Inferior parietal cortex (tissue), 1 donor: ENCODE measurements around the gene EVC2.

Experiments
- DNase-seq: peaks from one replicate; pipeline ENCODE4 v3.0.0-alpha.2; 2016; ENCODE audit errors: extremely low spot score

EVC2 gene

GRCh38 chr4:5666741-5667140 is 41.6 kb downstream of the EVC2 start:
- no peak for DNase-seq

DNA sequence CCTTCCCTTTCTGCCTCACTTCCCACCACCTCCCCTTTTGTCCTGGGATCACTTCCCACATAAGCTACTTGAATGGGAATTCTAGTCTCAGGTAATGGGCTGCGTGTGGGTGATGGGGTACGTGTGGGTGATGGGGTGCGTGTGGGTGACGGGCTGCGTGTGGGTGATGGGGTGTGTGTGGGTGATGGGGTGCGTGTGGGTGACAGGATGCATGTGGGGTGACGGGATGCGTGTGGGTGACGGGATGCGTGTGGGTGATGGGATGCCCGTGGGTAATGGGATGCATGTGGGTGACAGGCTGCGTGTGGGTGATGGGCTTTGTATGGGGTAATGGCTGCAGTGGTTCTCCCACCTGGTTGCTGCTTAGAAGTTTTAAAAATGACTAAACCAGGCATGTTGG is 43.6 kb downstream of the EVC2 start:
- DNase-seq, result no peak

DNA sequence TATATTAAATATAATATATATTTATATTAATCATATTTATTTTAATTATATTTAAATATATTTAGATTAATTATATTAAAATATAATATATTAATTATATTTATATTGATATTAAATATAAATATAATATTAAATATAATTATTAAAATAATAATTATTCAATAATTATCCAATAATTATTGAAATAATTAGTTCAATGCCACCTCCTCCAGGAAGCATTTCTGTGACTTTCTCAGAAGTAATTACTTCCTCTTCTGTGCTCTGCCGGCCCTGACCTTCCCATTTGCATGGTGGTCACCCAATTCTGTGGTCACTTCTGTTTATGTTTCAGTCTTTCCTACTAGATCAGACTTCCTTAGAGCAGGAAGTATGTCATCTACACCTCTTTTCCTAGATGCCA is 45.8 kb downstream of the EVC2 start:
- DNase-seq, result no peak

DNA sequence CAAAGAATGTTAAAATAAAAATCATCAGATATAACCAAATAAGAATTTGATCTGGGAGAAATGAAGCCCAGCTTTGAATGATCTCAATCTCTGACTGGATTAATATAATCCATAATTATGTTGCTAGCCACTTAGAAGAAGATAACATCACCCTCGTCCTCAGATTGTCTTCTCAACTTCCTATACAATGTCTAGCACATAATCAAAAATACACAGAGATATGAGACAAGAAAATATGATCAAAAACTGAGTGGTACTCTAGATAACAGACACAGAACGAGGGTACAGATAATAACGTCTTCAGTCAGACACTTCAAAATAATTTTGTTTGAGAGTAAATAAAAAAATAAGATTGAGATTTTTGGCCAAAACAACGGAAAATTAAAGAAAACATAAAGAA is 47.1 kb downstream of the EVC2 start:
- DNase-seq, result no peak

DNA sequence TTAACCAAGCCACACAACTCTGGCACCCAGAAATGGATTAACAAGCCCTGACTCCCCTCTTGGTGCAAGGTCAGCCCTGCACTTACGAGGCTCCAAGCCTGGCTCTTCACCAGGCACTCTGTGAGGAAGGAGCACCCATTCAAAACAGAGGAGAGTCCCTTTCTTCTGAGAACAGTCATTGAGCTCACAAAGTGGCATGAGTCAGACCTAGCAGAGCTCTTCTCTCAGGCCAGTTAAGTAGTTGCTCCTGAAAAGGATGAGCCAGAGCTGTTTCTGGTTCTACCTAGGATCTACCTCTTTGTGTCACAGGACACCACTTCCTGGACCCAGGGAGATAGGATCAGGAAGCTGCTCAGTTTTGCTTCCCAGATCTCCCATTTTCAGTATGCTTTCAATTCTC is 48.2 kb downstream of the EVC2 start:
- DNase-seq, result no peak

- no peak for DNase-seq
These were observed 49.4 kb downstream of the EVC2 start for GRCh38 chr4:5658974-5659373.

- no peak for DNase-seq
These were observed 51.9 kb downstream of the EVC2 start for GRCh38 chr4:5656415-5656814.

- DNase-seq, result peak; percentile 48
These were observed 53.6 kb downstream of the EVC2 start for GRCh38 chr4:5654791-5655190.

DNA sequence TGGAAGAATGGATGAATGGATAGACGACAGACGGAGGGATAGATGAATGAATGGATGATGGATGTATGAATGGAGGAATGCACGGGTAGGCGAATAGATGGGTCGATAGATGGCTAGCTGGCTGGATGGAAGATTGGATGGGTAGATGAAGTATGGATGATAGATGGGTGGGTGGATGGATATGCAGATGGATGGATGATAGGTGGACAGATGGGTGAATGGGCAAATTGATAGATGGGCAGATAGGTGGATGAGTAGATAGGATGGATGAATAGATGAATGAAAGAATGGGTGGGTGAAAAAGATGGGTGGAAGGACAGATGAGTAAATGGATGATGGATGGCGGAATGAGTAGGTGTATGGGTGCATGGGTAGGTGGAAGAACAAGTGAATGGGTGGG is 57.3 kb downstream of the EVC2 start:
- DNase-seq, result no peak

DNA sequence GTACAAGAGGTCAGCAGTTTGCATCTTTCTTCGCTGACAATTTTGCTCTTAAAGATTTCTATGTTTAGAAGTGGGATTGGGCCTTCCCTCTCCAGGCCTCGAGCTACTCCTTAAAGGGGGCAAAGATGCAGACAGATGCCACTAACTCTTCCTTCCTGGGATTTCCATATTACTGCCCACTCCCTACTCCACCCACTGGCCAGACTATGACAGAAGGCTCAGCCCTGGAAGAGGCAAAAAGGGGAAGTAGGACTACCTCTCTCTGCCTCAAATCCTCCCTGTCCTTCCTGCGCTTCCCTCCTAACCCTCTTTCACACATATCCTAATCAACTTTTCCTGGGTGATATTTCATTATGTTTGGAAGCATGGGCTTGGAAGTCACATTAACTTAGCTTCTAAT is 58.3 kb downstream of the EVC2 start:
- DNase-seq, result no peak

DNA sequence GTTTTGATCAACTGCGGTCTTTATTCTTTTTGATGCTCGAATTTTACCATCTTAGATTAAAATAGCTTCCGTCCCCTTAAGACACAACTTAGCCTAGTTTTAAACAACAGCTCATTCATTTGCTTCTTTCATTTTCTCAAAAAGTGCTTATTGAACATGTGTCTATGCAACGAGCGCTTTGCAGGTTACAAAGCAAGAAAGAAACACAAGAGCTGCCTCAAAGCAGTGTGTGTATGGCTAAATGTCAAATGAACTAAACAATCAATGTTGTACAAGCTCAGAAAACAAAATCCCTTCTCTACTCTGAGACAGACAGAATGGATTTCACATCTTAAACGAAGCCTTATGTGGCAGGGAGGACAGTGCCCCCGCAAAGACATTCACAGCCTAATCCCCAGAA is 61.0 kb downstream of the EVC2 start:
- no peak for DNase-seq

- DNase-seq, result no peak
These were observed 68.3 kb downstream of the EVC2 start for GRCh38 chr4:5640096-5640495.

DNA sequence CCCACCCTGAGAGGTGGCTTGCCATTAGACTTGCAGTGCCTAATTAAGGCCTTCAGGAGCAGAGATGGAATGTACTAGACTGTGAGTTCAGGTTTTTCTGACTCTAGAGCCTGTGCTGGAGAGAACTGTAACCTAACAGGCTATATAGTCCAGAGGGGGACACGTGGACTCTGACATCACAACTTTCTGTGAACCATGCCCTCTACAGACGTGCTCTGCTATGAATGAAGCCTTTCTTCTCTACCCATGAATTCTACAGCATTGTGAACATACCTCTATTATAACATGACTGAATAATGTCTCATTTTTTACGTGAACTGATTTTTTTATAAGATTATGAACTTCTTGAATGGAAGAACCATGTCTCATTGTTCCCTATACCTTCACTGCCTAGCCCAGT is 68.8 kb downstream of the EVC2 start:
- no peak for DNase-seq

GRCh38 chr4:5638976-5639375 is 69.4 kb downstream of the EVC2 start:
- DNase-seq, result no peak

- DNase-seq, result no peak
These were observed 70.0 kb downstream of the EVC2 start for GRCh38 chr4:5638316-5638715.

DNA sequence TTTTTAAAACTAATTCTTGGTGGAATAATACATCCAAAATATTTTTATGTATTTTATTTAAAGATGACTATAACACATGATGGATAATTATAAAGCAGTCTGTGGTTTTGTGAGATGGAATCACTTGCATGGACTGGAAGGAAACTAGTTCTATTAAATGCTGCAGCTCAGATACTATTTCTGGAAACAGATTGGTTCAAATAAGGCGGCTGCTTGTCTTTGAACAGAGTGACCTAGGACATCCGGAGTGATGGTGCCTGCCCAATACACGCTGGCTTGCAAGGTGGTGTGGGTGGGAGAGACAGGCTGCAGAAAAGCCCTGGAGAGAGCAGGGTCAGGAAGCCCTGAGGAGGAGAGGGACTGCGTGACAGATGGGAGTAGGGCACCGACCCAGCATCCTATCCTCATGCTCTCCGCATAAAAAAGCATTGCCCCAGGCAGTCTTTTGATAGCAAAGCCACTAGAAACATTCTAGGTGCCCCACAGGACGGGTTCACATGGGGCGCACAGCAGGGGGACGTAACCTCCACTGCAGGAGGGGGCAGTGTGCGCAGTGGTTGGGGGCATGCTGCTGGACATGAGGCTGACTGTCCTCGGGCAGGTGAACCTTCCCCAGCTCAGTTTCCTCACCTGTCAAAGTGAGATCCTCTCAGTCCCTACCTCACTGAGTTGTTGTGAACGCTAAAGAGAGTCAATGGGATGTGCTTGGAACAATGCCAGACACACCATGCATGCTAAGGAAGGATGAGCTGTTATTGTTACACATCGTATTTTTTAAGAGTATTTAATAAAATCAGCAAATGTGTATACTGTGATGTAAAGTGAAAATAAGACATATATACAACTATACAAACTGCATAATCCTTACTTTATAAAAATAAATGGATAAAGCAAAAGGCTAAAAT is 71.3 kb downstream of the EVC2 start:
- no peak for DNase-seq

DNA sequence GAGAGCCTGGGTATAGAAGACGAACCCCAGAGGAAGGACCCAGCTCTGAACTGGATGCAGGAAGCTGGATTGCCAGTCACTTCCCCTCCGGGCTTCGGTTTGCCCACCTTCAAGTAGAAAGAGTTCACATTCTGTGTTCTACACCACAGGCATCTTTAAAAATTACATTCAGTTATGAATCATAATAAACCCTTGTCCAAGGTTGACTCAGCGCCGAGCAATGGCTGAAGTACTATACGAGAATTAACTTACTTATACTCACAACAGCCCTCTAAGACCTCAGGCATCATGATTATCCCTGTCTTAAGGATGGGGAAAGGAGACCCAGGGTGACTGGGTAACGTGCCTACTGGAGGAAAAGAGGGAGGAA is 72.5 kb downstream of the EVC2 start:
- DNase-seq, result no peak

GRCh38 chr4:5632571-5632970 is 75.8 kb downstream of the EVC2 start:
- DNase-seq, result no peak

GRCh38 chr4:5632066-5632440 is 76.3 kb downstream of the EVC2 start:
- DNase-seq, result no peak

DNA sequence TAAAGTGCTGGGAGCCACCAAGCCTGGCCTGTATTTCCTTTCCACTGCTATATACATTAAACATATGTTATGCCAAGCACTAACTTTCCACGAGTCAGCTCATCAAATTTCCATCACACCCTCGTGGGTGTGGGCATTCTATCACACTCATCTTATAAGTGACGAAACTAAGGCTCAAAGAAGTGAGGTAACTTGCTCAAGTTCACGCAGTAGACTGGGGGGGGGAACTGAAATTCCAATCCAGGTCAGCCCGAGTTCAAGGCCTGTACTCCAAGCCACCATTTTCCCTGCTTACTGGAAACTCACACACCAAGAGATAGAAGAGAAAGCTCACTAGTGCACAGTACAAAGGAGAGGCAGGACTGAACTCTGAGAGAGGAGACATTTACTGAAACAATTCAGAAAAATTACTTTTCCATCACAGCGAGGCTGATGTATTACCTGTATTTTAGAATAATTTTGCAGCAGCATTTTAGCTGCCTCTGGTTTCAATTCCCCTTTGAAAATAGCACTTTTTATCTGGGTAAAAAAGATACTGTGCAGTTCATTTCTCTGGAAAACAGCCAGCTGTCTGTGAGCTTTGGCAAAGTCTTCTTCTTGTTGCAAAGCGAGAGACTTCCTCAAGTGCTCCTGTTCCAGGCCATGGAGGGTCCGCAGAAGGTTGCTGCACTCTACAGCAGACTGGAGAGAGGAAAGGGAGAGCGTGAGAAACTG is 76.8 kb downstream of the EVC2 start:
- no peak for DNase-seq

DNA sequence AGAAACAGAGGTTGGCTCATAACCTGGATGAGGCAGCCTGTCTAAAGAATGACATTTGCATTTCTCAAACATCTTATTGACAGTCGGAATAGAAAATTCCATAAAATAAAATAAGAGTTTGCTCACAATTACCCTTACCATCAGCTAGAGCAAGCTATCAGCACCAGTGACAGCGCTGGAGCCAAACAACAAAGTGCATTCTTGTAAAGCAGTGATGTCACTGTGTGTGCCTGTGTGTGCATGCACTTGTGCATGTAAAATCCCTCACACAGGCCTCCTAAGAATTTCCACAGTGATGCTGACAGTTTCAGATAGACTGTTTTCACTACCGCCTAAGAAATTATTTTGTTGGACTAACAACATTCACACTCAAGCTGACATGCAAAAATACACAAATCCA is 77.6 kb downstream of the EVC2 start:
- no peak for DNase-seq

DNA sequence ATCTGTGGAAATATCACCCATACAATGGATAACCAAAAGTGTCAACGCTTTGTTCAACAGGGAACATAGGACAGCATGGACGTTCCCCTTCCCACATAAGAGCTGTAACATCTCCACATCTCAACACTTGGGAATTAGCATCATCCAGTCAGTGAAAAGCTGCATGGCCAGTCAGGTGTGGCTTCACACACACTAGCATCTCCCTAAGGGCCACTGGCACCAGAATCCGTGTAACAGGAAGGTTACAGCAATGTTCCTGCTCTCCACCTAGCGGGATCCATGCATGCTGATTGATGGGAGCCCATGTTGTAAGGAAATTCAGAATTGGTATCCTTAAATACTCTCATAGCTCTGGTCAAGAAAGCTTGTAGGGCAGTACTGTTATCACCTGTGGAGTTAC is 78.8 kb downstream of the EVC2 start:
- no peak for DNase-seq

DNA sequence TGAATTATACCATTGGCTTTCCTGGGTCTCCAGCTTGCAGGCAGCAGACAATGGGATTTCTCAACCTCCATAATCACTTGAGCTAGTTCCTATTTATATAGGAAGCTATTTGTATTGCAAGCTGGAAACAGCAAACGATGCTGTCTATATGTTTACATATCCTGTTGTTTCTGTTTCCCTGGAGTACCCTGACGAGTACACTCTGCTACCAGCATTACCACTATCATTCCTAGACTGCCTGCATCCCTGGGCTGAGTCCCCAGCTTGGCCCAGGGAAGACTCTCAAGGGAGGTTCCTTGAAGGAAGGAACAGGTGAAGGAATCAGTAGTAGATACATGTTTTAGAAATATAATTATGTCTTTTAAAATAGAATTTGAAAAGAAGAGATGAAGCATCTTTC is 81.4 kb downstream of the EVC2 start:
- no peak for DNase-seq
